HG03025 (cell line): ENCODE measurements around the gene TRABD2A.
A peak's percentile ranks its signal among the peaks of the same experiment; 100 is the strongest.

Experiments used
- ATAC-seq: cut with Tn5 transposase; IDR thresholded peaks from one replicate; pipeline ENCODE4 v1.9.1; 2021; ENCODE audit warnings: mild to moderate bottlenecking, moderate library complexity; ENCODE audit not compliant: unreplicated experiment, low FRiP score

Gene TRABD2A

GRCh38 chr2:84830095-84830494 lies 50.8 kb downstream of the TRABD2A start:
- ATAC-seq, result no peak

- ATAC-seq, result no peak
Measured at GRCh38 chr2:84829693-84830092, 51.2 kb downstream of the TRABD2A start.

- no peak for ATAC-seq
Measured at GRCh38 chr2:84827978-84828575, 52.8 kb downstream of the TRABD2A start.

- no peak for ATAC-seq
Measured at GRCh38 chr2:84823788-84824187, 57.1 kb downstream of the TRABD2A start.

- ATAC-seq, result no peak
Measured at GRCh38 chr2:84823229-84823628, 57.7 kb downstream of the TRABD2A start.

GRCh38 chr2:84821806-84822205 lies 59.1 kb downstream of the TRABD2A start:
- ATAC-seq, result no peak

GRCh38 chr2:84817239-84817655 lies 63.6 kb downstream of the TRABD2A start:
- peak; percentile 91 for ATAC-seq

- ATAC-seq, result peak; percentile 65
Measured at GRCh38 chr2:84816426-84817026, 64.4 kb downstream of the TRABD2A start.

GRCh38 chr2:84815146-84815545 lies 65.7 kb downstream of the TRABD2A start:
- no peak for ATAC-seq

- ATAC-seq, result no peak
Measured at GRCh38 chr2:84811839-84812431, 68.9 kb downstream of the TRABD2A start.

GRCh38 chr2:84808279-84808678 lies 72.6 kb downstream of the TRABD2A start:
- no peak for ATAC-seq

GRCh38 chr2:84807063-84807485 lies 73.8 kb downstream of the TRABD2A start:
- ATAC-seq, result no peak

GRCh38 chr2:84805250-84805958 lies 75.5 kb downstream of the TRABD2A start:
- no peak for ATAC-seq

- ATAC-seq, result no peak
Measured at GRCh38 chr2:84801811-84802210, 79.1 kb downstream of the TRABD2A start.

- ATAC-seq, result peak; percentile 89
Measured at GRCh38 chr2:84800194-84800805, 80.6 kb downstream of the TRABD2A start.

- peak; percentile 19 for ATAC-seq
Measured at GRCh38 chr2:84799772-84800171, 81.1 kb downstream of the TRABD2A start.

GRCh38 chr2:84797271-84797670 lies 83.6 kb downstream of the TRABD2A start:
- ATAC-seq, result no peak

- no peak for ATAC-seq
Measured at GRCh38 chr2:84796798-84797197, 84.1 kb downstream of the TRABD2A start.

GRCh38 chr2:84793641-84794040 lies 87.2 kb downstream of the TRABD2A start:
- ATAC-seq, result no peak

GRCh38 chr2:84792856-84793522 lies 87.9 kb downstream of the TRABD2A start:
- ATAC-seq, result no peak
